Measurements from ENCODE around the gene METTL3. TPM values are rescaled to one million over a fixed set of nuclear protein-coding genes. Genes with fewer than 3 reads are reported as not detected.
A peak's percentile ranks its signal among the peaks of the same experiment; 100 is the strongest.

METTL3 gene
- total RNA-seq, 2 donors from 2014 or later, result 48.3 to 71.5 TPM

GRCh38 chr14:21526672-21527317 lies 15.7 kb upstream of the METTL3 start:
- Histone ChIP-seq H3K4me1 (replicated peaks) (no peaks in the 10 kb centered on the region), H3K4me3 (peak overlapping the region; percentile 69 to 75), H3K27ac (peak overlapping the region in 1 of 2 donors; percentile 65), H3K27me3 (replicated peaks; ENCODE audit: insufficient read depth) (no peaks in the 10 kb centered on the region), H3K9me3 (no peaks in the 10 kb centered on the region), H3K36me3 (no peaks in the 10 kb centered on the region)
- DNase-seq (ENCODE audit: low spot score), result no peak
- 10% methylated on average over 13 of the region's 13 CpGs for WGBS
- TF ChIP-seq CTCF (IDR thresholded peaks at IDR 0.05), result no peak
- TF ChIP-seq POLR2AphosphoS5 (IDR thresholded peaks at IDR 0.05), result no peak
- TF ChIP-seq POLR2A (IDR thresholded peaks at IDR 0.05), result no peak
- intact Hi-C loops (cut with DNase I), result no loop called here

GRCh38 chr14:21525962-21526671 lies 15.0 kb upstream of the METTL3 start, which contains the start of gene SALL2:
Gene SALL2, minus strand, starts transcription at chr14:21526346. Its CDS starts 219 bp downstream, at chr14:21526127.
- Histone ChIP-seq H3K9me3 (no peaks in the 10 kb centered on the region), H3K4me3 (peak within 1 kb of the TSS; percentile 69 to 75), H3K36me3 (no peaks in the 10 kb centered on the region), H3K27me3 (replicated peaks; ENCODE audit: insufficient read depth) (no peaks in the 10 kb centered on the region), H3K4me1 (replicated peaks) (no peaks in the 10 kb centered on the region), H3K27ac (peak within 1 kb of the TSS; percentile 62 to 65)
- WGBS, result under 1% methylated on average over 43 of the region's 43 CpGs
- TF ChIP-seq POLR2A (IDR thresholded peaks at IDR 0.05) (no peak), POLR2AphosphoS5 (IDR thresholded peaks at IDR 0.05) (no peak), CTCF (IDR thresholded peaks at IDR 0.05) (no peak)
- DNase-seq (ENCODE audit: low spot score), result peak; percentile 71
- intact Hi-C loops (cut with DNase I), result no loop called here

GRCh38 chr14:21525571-21525961 lies 14.4 kb upstream of the METTL3 start:
- Histone ChIP-seq H3K4me1 (replicated peaks) (no peaks in the 10 kb centered on the region), H3K4me3 (peak overlapping the region; percentile 69 to 75), H3K36me3 (no peaks in the 10 kb centered on the region), H3K27me3 (replicated peaks; ENCODE audit: insufficient read depth) (no peaks in the 10 kb centered on the region), H3K9me3 (no peaks in the 10 kb centered on the region), H3K27ac (peak overlapping the region; percentile 62 to 65)
- no peak for DNase-seq (ENCODE audit: low spot score)
- TF ChIP-seq POLR2A (IDR thresholded peaks at IDR 0.05) (no peak), CTCF (IDR thresholded peaks at IDR 0.05) (no peak), POLR2AphosphoS5 (IDR thresholded peaks at IDR 0.05) (no peak)
- 16% methylated on average over 12 of the region's 12 CpGs for WGBS
- intact Hi-C loops (cut with DNase I), result no loop called here

GRCh38 chr14:21524575-21525490 lies 13.7 kb upstream of the METTL3 start:
- H3K27ac ChIP-seq, result no peak overlapping the region
- H3K27me3 ChIP-seq (replicated peaks; ENCODE audit: insufficient read depth), result no peaks in the 10 kb centered on the region
- DNase-seq (ENCODE audit: low spot score), result no peak
- H3K36me3 ChIP-seq, result no peaks in the 10 kb centered on the region
- H3K4me1 ChIP-seq (replicated peaks), result no peaks in the 10 kb centered on the region
- WGBS, result 77% methylated on average over 18 of the region's 18 CpGs
- no peak overlapping the region for H3K4me3 ChIP-seq
- no peak for TF ChIP-seq POLR2A (IDR thresholded peaks at IDR 0.05)
- TF ChIP-seq POLR2AphosphoS5 (IDR thresholded peaks at IDR 0.05), result no peak
- TF ChIP-seq CTCF (IDR thresholded peaks at IDR 0.05), result no peak
- H3K9me3 ChIP-seq, result no peaks in the 10 kb centered on the region
- intact Hi-C loops (cut with DNase I), result no loop called here
